ENCODE results near the gene SLC19A3. TPM values are rescaled to one million over a fixed set of nuclear protein-coding genes. Genes with fewer than 3 reads are reported as not detected.

The SLC19A3 gene
- total RNA-seq, 6 experiments from 2014 or later: 0.14 TPM; not detected in 5

DNA sequence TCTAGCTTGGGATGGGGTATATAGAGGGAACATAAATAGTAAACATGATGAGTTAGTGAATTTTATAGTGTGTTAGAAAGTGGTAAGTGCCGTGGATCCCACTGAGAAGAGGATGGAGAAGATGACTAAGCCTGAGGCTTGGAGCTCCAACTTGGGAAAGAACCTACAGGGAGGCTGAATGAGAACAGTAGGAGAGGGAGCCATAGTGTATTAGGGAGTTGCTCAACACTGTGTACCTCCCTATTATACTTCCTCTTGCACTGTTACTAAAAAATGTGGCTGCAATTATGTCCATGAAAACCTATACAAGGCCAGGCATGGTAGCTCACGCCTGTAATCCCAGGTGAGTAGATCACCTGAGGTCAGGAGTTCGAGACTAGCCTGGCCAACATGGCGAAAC lies 2.9 kb upstream of the SLC19A3 start:
- Mint-ChIP-seq H3K9me3 (no peaks in the 10 kb centered on the region), H3K27me3 (ENCODE audit: insufficient read depth) (peaks cover 20% of the 10 kb centered on the region), H3K4me3 (no peak overlapping the region), H3K27ac (no peak overlapping the region), H3K36me3 (ENCODE audit: low read depth) (no peaks in the 10 kb centered on the region), H3K4me1 (ENCODE audit: low read depth) (peaks cover 5% of the 10 kb centered on the region; the same call in 1 of the 2 replicates)
- no peak for DNase-seq
- TF ChIP-seq, protein P1, sequence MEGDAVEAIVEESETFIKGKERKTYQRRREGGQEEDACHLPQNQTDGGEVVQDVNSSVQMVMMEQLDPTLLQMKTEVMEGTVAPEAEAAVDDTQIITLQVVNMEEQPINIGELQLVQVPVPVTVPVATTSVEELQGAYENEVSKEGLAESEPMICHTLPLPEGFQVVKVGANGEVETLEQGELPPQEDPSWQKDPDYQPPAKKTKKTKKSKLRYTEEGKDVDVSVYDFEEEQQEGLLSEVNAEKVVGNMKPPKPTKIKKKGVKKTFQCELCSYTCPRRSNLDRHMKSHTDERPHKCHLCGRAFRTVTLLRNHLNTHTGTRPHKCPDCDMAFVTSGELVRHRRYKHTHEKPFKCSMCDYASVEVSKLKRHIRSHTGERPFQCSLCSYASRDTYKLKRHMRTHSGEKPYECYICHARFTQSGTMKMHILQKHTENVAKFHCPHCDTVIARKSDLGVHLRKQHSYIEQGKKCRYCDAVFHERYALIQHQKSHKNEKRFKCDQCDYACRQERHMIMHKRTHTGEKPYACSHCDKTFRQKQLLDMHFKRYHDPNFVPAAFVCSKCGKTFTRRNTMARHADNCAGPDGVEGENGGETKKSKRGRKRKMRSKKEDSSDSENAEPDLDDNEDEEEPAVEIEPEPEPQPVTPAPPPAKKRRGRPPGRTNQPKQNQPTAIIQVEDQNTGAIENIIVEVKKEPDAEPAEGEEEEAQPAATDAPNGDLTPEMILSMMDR (IDR thresholded peaks at IDR 0.05): no peak

GRCh38 chr2:227719641-227720040 lies 1.8 kb upstream of the SLC19A3 start:
- no peaks in the 10 kb centered on the region for H3K36me3 Mint-ChIP-seq (ENCODE audit: low read depth)
- no peak overlapping the region for H3K4me3 Mint-ChIP-seq
- peaks cover 20% of the 10 kb centered on the region for H3K27me3 Mint-ChIP-seq (ENCODE audit: insufficient read depth)
- no peaks in the 10 kb centered on the region for H3K9me3 Mint-ChIP-seq
- no peak overlapping the region for H3K27ac Mint-ChIP-seq
- DNase-seq: no peak
- peaks cover 5% of the 10 kb centered on the region; the same call in 1 of the 2 replicates for H3K4me1 Mint-ChIP-seq (ENCODE audit: low read depth)
- TF ChIP-seq, protein P1 (IDR thresholded peaks at IDR 0.05): no peak

DNA sequence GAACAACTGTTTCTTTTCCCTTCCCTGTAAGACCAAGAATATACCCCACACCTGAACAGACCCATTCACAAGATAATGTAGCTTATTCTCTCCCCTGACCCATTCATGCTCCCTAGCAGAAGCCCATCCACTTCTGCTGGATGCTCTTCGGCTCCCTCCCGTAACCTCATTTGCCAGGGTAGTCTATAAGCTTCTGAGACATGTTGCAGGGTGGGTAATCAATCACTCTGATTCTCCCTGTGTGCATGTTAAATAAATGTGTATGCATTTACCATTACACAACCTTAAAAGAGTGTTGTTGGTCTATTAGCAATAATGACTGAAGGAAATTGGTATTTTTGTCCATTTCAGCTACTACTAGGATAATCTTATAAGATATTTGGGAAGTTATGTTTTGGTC lies 1.3 kb downstream of the SLC19A3 start:
- H3K9me3 Mint-ChIP-seq: no peaks in the 10 kb centered on the region
- TF ChIP-seq, protein P1 (IDR thresholded peaks at IDR 0.05): no peak
- DNase-seq: no peak
- H3K4me3 Mint-ChIP-seq: no peak overlapping the region
- H3K36me3 Mint-ChIP-seq (ENCODE audit: low read depth): no peaks in the 10 kb centered on the region
- peaks cover 10% of the 10 kb centered on the region for H3K27me3 Mint-ChIP-seq (ENCODE audit: insufficient read depth)
- no peak overlapping the region for H3K27ac Mint-ChIP-seq
- peaks cover 5% of the 10 kb centered on the region; the same call in 1 of the 2 replicates for H3K4me1 Mint-ChIP-seq (ENCODE audit: low read depth)

DNA sequence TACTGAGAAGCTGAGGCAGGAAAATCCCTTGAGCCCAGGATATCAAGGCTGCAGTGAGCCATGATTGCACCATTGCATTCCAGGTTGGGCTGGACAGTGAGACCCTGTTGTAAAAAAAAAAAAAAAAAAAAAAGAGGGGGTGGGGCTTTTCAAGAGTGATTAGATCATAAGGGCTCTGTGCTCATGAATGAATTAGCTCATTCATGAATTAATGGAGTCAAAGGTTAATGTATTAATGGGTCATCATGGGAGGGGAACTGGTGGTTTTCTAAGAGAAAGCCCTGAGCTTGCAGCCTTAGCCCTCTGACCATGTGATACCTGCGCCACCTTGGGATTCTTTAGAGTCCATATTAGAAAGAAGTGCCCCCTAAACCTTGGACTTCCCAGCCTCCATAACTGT lies 4.5 kb downstream of the SLC19A3 start:
- Mint-ChIP-seq H3K4me3 (no peak overlapping the region), H3K36me3 (ENCODE audit: low read depth) (no peaks in the 10 kb centered on the region), H3K27ac (no peak overlapping the region), H3K4me1 (ENCODE audit: low read depth) (peaks cover 5% of the 10 kb centered on the region; the same call in 1 of the 2 replicates), H3K9me3 (no peaks in the 10 kb centered on the region), H3K27me3 (ENCODE audit: insufficient read depth) (peaks cover 21% of the 10 kb centered on the region)
- TF ChIP-seq, protein P1 (IDR thresholded peaks at IDR 0.05): no peak
- DNase-seq: no peak

DNA sequence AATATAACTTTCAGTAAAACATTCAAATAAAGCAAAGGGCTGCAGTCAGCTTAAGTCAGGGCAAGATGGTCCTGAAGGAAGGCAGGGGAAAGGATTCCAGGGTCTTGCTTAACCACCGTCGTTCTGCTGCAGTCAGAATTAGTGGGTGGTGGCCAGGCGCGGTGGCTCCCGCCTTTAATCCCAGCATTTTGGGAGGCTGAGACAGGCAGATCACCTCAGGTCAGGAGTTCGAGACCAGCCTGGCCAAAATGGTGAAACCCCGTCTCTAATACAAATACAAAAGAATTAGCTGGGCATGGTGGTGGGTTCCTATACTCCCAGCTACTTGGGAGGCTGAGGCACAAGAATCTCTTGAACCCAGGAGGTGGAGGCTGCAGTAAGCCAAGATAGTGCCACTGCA lies 6.8 kb downstream of the SLC19A3 start:
- DNase-seq: no peak
- Mint-ChIP-seq H3K36me3 (ENCODE audit: low read depth) (no peaks in the 10 kb centered on the region), H3K9me3 (no peaks in the 10 kb centered on the region), H3K27ac (no peak overlapping the region), H3K27me3 (ENCODE audit: insufficient read depth) (peaks cover 15% of the 10 kb centered on the region), H3K4me1 (ENCODE audit: low read depth) (no peaks in the 10 kb centered on the region), H3K4me3 (no peak overlapping the region)
- TF ChIP-seq, protein P1 (IDR thresholded peaks at IDR 0.05): no peak

DNA sequence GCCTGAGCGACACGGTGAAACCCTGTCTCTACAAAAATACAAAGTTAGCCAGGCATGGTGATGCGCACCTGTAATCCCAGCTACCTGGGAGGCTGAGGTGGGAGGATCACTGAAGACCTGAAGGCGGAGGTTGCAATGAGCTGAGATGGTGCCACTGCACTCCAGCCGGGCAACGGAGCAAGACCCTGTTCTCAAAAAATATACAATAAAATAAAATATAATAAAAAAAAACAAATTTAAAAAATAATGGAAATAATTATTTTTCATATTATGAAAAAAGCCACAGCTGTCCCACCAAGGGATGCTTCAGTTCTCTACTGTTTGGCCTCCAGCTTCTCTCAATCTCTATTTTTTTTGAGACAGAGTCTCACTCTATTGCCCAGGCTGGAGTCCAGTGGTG lies 10.4 kb downstream of the SLC19A3 start:
- H3K27me3 Mint-ChIP-seq (ENCODE audit: insufficient read depth): peaks cover 17% of the 10 kb centered on the region
- TF ChIP-seq, protein P1 (IDR thresholded peaks at IDR 0.05): no peak
- H3K9me3 Mint-ChIP-seq: no peaks in the 10 kb centered on the region
- no peak overlapping the region for H3K4me3 Mint-ChIP-seq
- no peak for DNase-seq
- peaks cover 15% of the 10 kb centered on the region for H3K4me1 Mint-ChIP-seq (ENCODE audit: low read depth)
- H3K27ac Mint-ChIP-seq: no peak overlapping the region
- H3K36me3 Mint-ChIP-seq (ENCODE audit: low read depth): no peaks in the 10 kb centered on the region
